ELR (cell line): Measurements from ENCODE around the gene IL17RE.

Experiments
- DNase-seq: peaks from one replicate; pipeline ENCODE4 v3.0.0-alpha.2; 2015; ENCODE audit warnings: low read depth

Gene IL17RE

DNA sequence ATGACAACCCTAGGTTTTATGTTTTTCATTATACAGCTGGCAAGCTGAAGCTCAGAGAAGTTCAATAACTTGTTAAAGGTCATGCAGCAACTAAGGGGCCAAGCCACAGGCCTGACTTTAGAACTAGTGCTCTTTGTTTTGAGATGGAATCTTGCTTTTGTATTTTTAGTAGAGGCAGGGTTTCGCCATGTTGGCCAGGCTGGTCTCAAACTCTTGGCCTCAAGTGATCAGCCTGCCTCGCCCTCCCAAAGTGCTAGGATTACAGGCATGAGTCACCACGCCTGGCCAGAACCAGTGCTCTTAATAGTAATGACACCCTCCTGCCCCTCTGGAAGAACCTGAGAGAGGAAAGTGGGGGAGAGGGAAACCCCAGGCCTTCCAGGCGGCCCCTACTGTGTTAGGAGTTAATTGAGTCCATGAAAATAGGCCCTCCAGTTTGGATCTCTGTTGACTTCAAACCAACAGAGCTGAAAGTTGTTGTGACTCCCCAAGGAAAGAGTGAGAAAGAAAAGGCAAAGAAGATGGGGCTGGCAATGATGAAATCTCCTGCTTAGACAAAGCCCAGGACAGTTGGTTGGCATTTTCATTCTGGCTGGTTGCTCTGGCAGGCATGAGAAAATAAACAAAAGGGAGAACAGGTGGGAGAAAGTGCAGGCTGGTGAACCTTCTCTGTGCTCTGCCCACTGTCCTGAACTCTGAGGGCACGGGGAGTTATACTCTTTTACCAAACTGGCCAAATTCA is 53.1 kb downstream of the IL17RE start:
- DNase-seq = peak; percentile 16

DNA sequence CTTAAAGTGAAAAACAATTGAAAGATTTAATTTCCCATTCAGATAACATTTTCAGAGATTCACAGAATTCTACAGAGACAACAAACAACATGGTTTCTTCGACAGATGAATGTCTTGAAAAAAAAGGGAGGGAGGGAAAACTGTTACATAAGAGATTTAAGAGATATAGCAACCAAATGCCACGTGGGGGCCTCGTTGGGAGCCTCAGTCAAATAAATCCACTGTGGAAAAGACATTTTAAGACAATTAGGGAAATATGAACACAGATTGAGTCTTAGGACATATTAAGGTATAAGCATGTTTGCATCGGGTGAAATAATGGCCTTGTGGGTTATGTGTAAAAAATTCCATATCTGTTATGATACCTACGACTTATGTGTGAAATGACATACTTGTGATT is 54.6 kb downstream of the IL17RE start:
- peak; percentile 38 for DNase-seq

DNA sequence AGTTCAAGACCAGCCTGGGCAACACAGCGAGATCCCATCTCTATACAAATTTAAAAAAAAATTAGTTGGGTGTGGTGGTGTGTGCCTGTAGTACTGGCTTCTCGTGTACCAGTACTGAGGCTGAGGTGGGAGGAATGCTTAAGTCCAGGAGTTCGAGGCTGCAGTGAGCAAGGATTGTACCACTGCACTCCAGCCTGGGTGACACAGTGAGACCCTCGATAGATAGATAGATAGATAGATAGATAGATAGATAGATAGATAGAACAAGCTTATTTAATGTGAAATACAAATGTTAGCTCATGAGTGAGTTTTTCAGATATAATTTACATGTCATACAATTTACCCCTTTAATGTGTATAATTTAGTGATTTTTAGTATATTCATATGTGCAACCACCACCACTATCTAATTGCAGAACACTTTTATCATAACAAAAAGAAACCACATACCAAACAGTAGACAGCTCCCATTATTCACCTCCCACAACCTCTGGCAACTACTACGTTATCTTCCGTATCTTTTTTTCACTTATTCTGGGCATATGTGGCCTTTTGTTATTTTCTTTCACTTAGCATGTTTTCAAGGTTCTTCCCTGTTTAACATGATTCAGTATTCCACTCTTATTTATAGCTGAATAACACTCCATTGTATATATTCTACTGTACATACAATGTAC is 62.7 kb downstream of the IL17RE start:
- no peak for DNase-seq
